Effector memory CD8-positive, alpha-beta T cell (primary cell): Measurements from ENCODE around the gene CLCNKB.

Experiments used
- ATAC-seq: fragments of 150-1000 bp; cut with Tn5 transposase; replicated peaks from 2 replicates; pipeline ENCODE4 v1.10.0; 2021; ENCODE audit warnings: mild to moderate bottlenecking, moderate library complexity
- DNase-seq, 3 experiments: peaks; one replicate each; pipeline ENCODE4 v3.0.0; 2021
- H3K27ac Mint-ChIP-seq, 2 donors: one replicate each; pipeline ENCODE4 v1.8.0; 2022; ENCODE audit warnings: mild to moderate bottlenecking in 2 of 2, mixed read lengths in 2 of 2, moderate library complexity in 2 of 2
- H3K27me3 Mint-ChIP-seq, 2 donors: one replicate each; pipeline ENCODE4 v1.8.0; 2022; ENCODE audit warnings: mixed read lengths in 2 of 2
- H3K36me3 Mint-ChIP-seq: one replicate; pipeline ENCODE4 v1.8.0; 2022; ENCODE audit warnings: mild to moderate bottlenecking, moderate library complexity, mixed read lengths; ENCODE audit not compliant: insufficient read depth
- H3K4me1 Mint-ChIP-seq, 2 donors: one replicate each; pipeline ENCODE4 v1.8.0; 2022; ENCODE audit warnings: low read depth in 2 of 2, mixed read lengths in 2 of 2
- H3K4me3 Mint-ChIP-seq, 2 donors: one replicate each; pipeline ENCODE4 v1.8.0; 2022; ENCODE audit warnings: mild to moderate bottlenecking in 2 of 2, mixed read lengths in 2 of 2, moderate library complexity in 2 of 2
- H3K9me3 Mint-ChIP-seq, 2 donors: one replicate each; pipeline ENCODE4 v1.8.0; 2022; ENCODE audit warnings: mixed read lengths in 2 of 2

Gene CLCNKB

DNA sequence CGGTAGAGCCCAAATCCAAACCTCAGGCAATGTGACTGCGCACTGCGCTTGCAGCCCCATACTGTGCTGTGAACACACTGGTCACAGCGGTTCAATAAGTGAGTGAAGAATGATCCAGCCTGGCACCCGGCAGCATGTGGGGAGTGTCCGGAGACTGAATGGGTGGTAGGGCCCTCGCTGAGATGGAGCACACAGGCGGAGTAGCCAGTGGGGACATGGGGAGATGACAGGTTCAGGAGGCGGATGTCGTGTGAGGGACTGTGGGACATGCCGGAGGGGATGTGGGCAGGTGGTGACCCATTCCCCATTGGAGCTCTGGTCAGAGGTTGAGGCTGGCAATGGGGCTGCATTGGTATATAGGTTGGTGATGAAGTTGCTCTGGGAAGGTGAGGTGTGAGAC, 33.9 kb upstream of the CLCNKB start:
- H3K4me1 Mint-ChIP-seq: peaks cover 6 to 9% of the 10 kb centered on the region in 2 donors
- no peaks in the 10 kb centered on the region for H3K36me3 Mint-ChIP-seq

DNA sequence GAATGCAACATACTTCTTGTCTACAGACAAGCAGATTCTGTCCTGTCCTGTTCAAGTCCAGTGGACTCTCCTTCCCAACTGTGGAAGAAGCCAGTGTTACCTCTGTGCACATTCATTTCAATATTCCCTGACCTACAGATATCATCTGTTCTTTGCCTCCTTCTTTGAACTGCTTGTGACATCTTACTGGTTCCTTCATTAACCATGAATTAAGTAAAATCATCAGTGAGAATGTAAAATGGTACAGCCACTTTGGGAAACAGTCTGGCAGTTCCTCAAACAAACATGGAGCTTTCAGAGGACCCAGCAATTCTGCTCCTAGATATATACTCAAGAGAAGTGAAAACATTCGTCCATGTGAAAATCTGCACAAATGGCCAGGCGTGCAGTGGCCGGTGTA, 32.7 kb upstream of the CLCNKB start:
- Mint-ChIP-seq H3K9me3 (no peaks in the 10 kb centered on the region), H3K27me3 (peaks cover 31 to 55% of the 10 kb centered on the region in 2 donors), H3K27ac (no peak overlapping the region), H3K4me1 (peaks cover 6 to 9% of the 10 kb centered on the region in 2 donors), H3K4me3 (no peak overlapping the region), H3K36me3 (no peaks in the 10 kb centered on the region)
- ATAC-seq: no peak
- no peak for DNase-seq

More for the DNA sequence above, 33.9 kb upstream of the CLCNKB start:
- Mint-ChIP-seq H3K9me3 (no peaks in the 10 kb centered on the region), H3K4me3 (no peak overlapping the region), H3K27ac (no peak overlapping the region), H3K27me3 (peaks cover 19 to 44% of the 10 kb centered on the region in 2 donors)
- DNase-seq: no peak
- ATAC-seq: no peak

DNA sequence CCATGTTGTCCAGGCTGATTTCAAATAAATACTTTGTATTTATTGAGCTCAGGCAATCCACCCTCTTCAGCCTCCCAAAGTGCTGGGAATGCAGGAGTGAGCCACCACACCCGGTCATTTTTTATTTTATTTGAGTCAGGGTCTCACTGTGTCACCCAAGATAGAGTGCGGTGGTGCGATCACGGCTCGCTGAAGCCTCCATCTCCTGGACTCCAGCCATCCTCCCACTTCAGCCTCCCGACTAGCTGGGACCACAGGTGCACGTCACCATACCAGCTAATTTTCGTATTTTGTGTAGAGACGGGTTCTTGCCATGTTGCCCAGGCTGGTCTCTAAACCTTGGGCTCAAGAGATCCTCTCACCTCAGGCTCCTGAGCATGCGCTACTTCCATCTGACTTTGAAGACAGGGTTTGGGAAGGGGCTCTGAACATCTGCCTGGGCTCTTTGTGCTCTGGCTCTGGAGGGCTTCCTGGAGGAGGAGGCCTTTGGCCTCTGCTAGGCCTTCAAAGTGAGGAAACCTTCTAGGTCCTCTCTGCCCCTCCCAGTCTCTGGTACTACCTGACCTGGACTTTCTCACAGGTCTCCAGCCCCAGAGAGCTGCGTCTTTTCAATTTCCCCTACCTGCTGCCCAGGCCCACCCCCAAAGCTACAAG, 31.5 kb upstream of the CLCNKB start:
- H3K4me1 Mint-ChIP-seq: peaks cover 4 to 5% of the 10 kb centered on the region in 2 donors
- no peaks in the 10 kb centered on the region for H3K36me3 Mint-ChIP-seq
- H3K9me3 Mint-ChIP-seq: no peaks in the 10 kb centered on the region
- no peak for DNase-seq
- no peak for ATAC-seq
- peak overlapping the region in 1 of 2 donors; percentile 36 for H3K4me3 Mint-ChIP-seq
- no peak overlapping the region for H3K27ac Mint-ChIP-seq
- H3K27me3 Mint-ChIP-seq: peaks cover 33 to 50% of the 10 kb centered on the region in 2 donors

DNA sequence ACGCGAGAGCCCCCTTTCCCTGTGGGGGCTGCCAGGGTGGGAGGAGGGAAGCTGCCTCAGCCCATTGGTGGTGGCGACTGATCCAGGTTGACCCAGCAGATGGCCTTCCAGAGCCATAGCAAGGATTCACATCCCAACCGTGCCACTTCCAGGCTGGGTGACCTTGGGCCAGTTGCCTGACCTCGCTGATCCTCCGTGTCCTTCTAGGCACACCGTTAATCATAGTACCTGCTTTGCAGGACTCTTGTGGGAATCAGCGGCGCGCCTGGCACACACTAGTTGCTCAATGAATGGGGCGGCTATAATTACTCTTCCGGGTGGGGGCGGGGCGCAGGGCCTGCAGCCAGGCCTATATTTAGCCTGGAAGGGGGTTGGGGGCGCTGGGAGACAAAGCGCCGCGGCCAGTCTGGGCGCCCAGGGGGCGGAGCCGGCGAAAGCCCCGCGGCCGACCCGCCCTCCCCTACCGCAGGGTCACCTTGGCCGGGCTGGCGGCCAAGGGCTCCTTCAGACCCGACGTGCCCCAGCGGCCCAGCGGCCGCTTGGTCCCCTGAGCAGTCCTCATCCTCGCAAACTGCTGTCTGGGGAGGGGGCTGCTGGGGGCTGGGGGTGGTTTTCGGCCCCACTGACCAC, 30.9 kb upstream of the CLCNKB start:
- peak overlapping the region in 1 of 2 donors; percentile 36 for H3K4me3 Mint-ChIP-seq
- ATAC-seq: peak; percentile 51
- H3K27ac Mint-ChIP-seq: no peak overlapping the region

DNA sequence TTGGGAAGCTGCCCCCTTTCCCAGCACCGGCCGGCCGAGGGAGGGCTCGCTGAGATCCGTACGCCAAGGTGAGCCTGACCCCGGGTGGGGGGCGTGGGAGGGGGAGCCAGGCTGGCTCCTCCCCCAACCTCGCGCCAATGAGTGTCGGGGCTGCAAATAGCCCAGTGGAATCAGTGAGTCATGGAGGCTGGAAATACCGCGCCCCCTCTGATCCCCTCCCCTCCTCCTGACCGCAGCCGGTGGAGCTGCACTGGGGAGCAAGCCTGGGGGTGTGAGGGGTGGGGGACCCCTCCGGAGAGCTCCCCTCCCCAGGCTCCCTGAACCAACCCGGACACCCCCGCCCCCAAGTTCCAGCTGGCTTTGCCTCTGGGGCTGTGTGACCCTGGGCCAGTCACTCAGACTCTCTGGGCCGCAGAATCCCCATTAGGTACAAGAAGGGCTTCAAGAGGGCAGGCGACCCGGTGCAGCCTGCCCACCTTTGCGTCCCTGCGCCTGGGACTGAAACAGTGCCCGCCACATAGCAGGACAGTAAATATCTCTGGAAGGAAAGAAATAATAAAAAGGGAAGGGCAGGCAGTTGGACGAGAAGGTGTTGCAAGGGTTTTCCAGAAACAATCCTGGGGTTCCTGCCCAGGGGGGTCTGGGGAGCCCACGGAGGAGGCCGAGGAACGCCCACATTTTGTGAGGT, 30.2 kb upstream of the CLCNKB start:
- Mint-ChIP-seq H3K4me1 (peaks cover 4 to 5% of the 10 kb centered on the region in 2 donors), H3K4me3 (no peak overlapping the region)
- peak; percentile 58 for ATAC-seq

More for the DNA sequence above, 30.9 kb upstream of the CLCNKB start:
- peaks cover 33 to 50% of the 10 kb centered on the region in 2 donors for H3K27me3 Mint-ChIP-seq
- no peak for DNase-seq
- H3K9me3 Mint-ChIP-seq: no peaks in the 10 kb centered on the region
- H3K4me1 Mint-ChIP-seq: peaks cover 4 to 5% of the 10 kb centered on the region in 2 donors
- no peaks in the 10 kb centered on the region for H3K36me3 Mint-ChIP-seq

DNA sequence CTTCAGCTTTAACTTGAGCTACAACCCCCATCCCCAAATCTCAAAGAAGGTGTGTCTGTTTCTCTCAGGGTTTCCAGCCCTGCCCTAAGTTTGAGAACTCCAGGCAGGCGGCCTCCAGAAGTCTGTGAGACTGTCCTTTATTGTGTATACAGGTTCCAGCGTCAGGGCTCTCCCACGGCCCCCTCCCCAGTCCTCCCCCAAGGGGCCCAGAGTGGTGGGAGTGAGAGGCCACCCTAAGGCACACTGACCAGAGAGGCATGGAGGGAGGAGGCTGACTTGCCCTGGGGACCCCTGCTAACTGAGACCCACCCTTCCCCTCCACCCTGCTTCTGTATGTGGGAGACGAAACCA, 29.7 kb upstream of the CLCNKB start:
- Mint-ChIP-seq H3K4me1 (peaks cover 4 to 5% of the 10 kb centered on the region in 2 donors), H3K27me3 (peaks cover 33 to 50% of the 10 kb centered on the region in 2 donors), H3K4me3 (no peak overlapping the region), H3K27ac (peak overlapping the region in 1 of 2 donors; percentile 64), H3K36me3 (no peaks in the 10 kb centered on the region), H3K9me3 (no peaks in the 10 kb centered on the region)
- DNase-seq: no peak
- ATAC-seq: no peak

More for the DNA sequence above, 30.2 kb upstream of the CLCNKB start:
- peak overlapping the region in 1 of 2 donors; percentile 64 for H3K27ac Mint-ChIP-seq
- no peaks in the 10 kb centered on the region for H3K9me3 Mint-ChIP-seq
- H3K27me3 Mint-ChIP-seq: peaks cover 33 to 50% of the 10 kb centered on the region in 2 donors
- no peaks in the 10 kb centered on the region for H3K36me3 Mint-ChIP-seq
- no peak for DNase-seq

DNA sequence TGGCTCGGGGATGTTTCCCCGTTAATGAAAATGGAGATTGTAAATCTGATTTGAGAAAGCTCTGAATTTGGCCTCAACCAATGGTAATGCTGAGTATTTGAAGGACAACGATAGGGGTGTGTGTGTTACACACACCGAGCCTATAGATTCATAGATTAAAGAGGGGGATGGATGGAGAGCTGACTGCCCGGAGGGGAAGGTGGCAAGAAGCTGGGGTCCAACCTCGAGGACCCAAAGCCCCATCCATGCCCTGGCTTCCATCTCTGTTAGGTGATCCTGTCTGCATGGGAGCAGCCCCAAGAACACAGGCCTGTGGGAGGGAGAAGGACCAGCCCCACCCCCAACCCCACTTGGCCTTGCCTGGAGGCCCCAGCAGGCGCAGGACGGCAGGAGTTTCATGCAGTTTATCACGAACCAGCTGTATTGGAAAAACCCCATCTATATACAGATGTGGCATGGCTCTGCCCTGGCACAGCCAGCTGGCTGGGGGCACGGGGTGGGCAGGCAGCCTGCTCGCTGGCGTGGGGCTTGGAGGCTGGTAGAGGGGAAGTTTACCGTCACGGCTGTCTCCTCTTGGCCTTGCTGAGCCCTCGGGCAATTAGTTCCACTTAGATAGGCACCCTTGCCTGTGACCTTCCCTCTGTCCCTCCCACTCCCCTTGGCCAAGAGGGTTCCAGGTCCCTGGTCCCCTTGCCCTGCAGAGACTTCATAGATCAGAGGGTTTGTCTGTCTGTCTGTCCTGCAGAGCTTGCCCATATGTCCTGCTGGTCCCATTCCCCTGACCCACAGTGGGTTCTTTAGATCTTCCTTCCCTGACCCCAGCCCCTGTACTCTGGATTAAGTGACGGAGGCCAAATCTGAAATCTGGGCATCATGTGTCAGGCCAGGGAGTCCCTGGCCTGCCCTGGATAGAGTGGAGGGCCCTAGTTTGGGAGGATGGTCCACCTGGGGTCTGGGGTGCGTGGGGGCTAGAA, 28.8 kb upstream of the CLCNKB start:
- H3K4me1 Mint-ChIP-seq: peaks cover 4 to 5% of the 10 kb centered on the region in 2 donors
- peak overlapping the region in 1 of 2 donors; percentile 41 for H3K27ac Mint-ChIP-seq

DNA sequence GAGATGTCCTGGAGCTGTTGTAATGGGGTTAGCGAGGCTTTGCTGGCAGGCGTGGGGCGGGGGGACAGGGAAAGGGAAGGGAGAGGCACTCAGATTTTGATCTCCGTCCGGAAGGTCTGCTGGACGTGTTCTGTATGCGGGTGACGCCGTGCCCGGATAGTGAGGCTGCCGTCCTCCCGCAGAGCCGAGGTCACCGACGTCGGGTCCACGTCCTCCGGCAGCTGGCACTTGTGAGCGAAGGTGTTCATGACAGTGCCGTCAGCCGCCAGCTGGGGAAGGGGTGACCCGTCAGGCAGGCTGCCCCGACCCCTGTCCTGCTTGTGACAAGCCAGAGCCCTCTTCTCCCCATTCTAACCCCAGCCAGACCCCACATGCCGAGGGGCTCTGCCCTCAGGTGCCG, 28.1 kb upstream of the CLCNKB start:
- Mint-ChIP-seq H3K27ac (peak overlapping the region in 1 of 2 donors; percentile 41), H3K36me3 (no peaks in the 10 kb centered on the region), H3K4me3 (no peak overlapping the region), H3K27me3 (peaks cover 33 to 50% of the 10 kb centered on the region in 2 donors), H3K4me1 (peaks cover 4 to 5% of the 10 kb centered on the region in 2 donors), H3K9me3 (no peaks in the 10 kb centered on the region)
- no peak for ATAC-seq
- no peak for DNase-seq

More for the DNA sequence above, 28.8 kb upstream of the CLCNKB start:
- Mint-ChIP-seq H3K27me3 (peaks cover 33 to 53% of the 10 kb centered on the region in 2 donors), H3K4me3 (no peak overlapping the region), H3K36me3 (no peaks in the 10 kb centered on the region), H3K9me3 (no peaks in the 10 kb centered on the region)
- ATAC-seq (no peak), DNase-seq (no peak)

DNA sequence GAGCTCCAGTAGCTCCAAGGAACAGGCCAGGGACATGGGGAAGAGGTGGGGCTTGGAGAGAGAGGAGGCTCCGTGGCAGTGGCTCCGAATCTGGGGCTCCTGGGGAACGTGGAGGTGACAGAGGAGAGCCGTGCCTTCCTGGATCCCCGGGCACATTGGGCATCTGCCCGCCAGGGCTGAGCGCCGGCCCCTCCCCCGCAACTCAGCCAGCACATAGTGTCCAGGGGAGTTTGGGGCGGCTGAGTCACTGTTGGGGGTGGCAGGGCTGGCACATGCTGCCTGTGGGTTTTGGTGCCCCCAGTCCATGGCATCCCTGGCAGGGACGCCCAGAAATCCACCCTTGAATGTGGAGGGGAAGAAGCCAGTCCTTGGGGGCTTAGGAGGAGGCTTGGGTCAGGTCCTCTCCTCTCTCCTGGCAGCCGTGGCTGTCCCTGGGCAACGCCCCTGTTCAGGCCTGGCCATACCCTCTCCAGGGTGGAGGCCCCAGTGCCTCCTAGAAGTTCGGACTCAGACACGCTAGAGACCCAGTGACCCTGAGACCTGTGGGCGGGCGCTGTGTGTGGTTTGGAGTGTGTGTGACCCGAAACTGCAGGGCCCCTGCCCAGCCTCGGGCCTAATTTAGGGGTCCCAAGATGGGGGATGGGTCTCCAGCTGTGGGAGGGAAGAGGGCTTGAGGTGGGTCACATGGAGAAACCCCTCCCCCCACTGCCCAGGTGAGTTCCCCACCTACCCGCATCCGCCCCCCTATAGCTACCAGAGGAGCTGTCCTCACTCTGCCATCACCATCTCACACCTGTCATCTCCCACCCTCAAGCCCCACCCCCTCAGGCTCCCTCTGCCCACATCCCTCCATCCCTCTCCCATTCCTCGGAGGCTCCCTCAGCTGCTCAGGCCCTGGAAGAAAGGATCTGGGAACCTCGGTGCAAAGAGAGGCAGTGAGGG, 27.4 kb upstream of the CLCNKB start:
- no peak for DNase-seq
- H3K9me3 Mint-ChIP-seq: no peaks in the 10 kb centered on the region
- peaks cover 4 to 5% of the 10 kb centered on the region in 2 donors for H3K4me1 Mint-ChIP-seq
- no peak overlapping the region for H3K4me3 Mint-ChIP-seq
- H3K27ac Mint-ChIP-seq: no peak overlapping the region
- peaks cover 33 to 51% of the 10 kb centered on the region in 2 donors for H3K27me3 Mint-ChIP-seq
- no peak for ATAC-seq
- no peaks in the 10 kb centered on the region for H3K36me3 Mint-ChIP-seq

DNA sequence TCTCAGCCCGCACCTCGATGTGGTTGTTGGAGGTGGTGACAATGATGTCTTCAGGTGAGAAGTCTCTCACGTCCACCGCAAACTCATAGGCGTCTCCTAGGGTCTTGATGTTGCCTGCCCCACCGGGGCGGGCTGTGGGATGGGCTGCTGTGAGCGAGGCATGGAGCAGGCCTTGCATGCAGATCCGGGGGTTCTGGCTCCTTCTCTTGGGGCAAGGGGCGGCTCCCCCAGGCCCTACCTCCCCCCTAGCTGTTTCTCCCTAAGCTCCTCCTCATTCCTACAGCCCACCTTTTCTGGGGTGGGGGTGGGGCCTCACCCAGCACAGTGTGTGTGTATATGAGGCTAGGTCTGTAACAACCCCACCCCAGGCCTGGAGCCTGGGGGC, 26.5 kb upstream of the CLCNKB start:
- no peak overlapping the region for H3K4me3 Mint-ChIP-seq
- H3K27me3 Mint-ChIP-seq: peaks cover 40 to 57% of the 10 kb centered on the region in 2 donors
- DNase-seq (no peak), ATAC-seq (no peak)
- H3K36me3 Mint-ChIP-seq: no peaks in the 10 kb centered on the region
- H3K9me3 Mint-ChIP-seq: no peaks in the 10 kb centered on the region
- peaks cover 4 to 5% of the 10 kb centered on the region in 2 donors for H3K4me1 Mint-ChIP-seq
- no peak overlapping the region for H3K27ac Mint-ChIP-seq

DNA sequence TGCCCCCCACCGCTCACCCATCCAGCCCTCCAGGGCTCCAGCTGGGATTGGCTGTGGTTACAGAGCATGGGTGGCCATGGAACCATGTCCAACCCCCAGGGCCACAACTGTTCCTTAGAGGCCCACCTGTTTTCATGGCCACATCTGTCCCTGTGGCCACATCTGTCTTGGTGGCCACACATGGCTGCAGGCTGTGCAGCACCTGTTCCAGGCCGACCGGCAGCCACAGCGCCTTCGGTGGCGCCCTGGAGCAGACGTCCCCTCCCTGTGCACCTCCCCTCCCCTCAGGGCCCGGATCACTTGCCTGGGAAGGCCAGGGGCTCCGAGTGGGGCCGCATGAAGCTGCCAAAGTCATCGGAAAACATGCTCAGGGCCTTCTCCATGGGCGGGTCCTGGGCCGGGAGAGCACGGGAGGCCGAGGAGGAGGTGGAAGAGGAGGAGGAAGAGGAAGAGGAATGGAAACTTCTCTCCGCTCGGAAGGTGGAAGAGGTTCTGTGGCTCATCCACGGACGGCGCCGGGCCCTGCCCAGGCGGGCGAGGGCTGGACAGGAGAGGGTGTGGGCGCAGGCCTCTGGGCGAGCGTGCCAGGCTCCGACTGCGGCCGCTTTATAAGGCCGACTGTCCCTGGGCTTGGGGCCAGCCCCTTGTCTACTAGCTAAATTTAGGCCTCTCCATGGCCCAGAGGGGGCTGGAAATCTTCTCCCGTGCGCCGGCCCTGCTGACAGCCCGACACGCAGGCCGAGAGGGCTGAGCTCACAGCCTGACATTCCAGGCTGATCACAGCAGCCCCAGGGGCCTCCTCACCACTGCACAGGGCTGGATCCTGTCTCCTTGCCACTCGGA, 25.9 kb upstream of the CLCNKB start, which contains the start of gene HSPB7:
Gene HSPB7, minus strand, starts transcription at position 583 of the 843 bp plus-strand sequence. Its CDS starts 80 bp downstream, at position 503.
- Mint-ChIP-seq H3K27ac (no peak within 1 kb of the TSS), H3K4me1 (peaks cover 0 to 4% of the 10 kb centered on the region in 2 donors), H3K4me3 (no peak within 1 kb of the TSS), H3K27me3 (peaks cover 38 to 57% of the 10 kb centered on the region in 2 donors), H3K36me3 (no peaks in the 10 kb centered on the region), H3K9me3 (no peaks in the 10 kb centered on the region)
- DNase-seq: no peak
- no peak for ATAC-seq
